GM18873 (cell line): Measurements from ENCODE around the gene ZNF660.

Experiments used
- ATAC-seq: cut with Tn5 transposase; IDR thresholded peaks from one replicate; pipeline ENCODE4 v1.9.1; 2021; ENCODE audit warnings: mild to moderate bottlenecking, moderate library complexity, moderate number of reproducible peaks; ENCODE audit not compliant: unreplicated experiment, low FRiP score

The ZNF660 gene

GRCh38 chr3:44628716-44629115 is 44.0 kb downstream of the ZNF660 start:
- no peak for ATAC-seq

- ATAC-seq: no peak
Observed at GRCh38 chr3:44632193-44632592, 47.4 kb downstream of the ZNF660 start.

DNA sequence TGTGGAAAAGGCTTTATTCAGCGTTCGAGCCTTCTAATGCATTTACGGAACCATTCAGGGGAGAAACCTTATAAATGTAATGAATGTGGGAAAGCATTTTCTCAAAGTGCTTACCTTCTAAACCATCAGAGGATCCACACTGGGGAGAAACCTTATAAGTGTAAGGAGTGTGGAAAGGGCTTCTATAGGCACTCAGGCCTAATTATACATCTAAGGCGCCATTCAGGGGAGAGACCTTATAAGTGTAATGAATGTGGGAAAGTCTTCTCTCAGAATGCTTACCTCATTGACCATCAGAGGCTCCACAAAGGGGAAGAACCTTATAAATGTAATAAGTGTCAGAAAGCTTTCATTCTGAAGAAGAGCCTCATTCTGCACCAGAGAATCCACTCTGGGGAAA is 57.6 kb downstream of the ZNF660 start:
- ATAC-seq: no peak

DNA sequence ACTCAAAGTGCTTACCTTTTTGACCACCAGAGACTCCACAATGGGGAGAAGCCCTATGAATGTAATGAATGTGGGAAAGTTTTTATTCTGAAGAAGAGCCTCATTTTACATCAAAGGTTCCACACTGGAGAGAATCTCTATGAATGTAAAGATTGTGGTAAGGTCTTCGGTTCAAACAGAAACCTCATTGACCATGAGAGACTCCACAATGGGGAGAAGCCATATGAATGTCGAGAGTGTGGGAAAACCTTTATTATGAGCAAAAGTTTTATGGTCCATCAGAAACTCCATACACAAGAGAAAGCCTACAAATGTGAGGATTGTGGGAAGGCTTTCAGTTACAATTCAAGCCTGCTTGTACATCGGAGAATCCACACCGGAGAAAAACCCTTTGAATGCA is 58.3 kb downstream of the ZNF660 start:
- ATAC-seq: no peak

DNA sequence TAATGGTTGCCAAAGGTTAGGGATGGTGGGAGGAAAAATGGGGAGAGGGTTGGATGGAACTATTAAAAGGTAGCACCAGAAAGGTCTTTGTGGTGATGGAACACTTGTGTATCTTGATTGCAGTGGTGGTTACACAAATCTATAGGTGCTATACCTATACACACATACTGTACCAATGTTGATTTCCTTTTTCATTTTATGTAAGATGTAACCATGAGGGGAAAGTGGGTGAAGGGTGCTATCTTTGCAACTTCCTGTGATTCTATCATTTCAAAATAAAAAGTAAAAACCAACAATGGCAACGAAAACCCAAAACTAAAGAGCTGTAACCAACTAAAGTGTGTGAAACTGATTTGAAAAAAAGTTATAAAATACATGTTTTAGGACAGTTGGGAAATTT is 63.0 kb downstream of the ZNF660 start:
- ATAC-seq: no peak

GRCh38 chr3:44648564-44649229 is 63.9 kb downstream of the ZNF660 start, which contains the start of gene ZNF35:
Gene ZNF35, plus strand, starts transcription at chr3:44648732. Its CDS starts 2,336 bp downstream, at chr3:44651068.
- ATAC-seq: peak; percentile 80
